ENCODE data around the gene C15orf40.

Gene C15orf40

GRCh38 chr15:83011271-83012075 lies at the start of gene C15orf40:
C15orf40 (minus strand) TSS chr15:83011639; CDS start chr15:83011607, 32 bp downstream.
- TF ChIP-seq EZH2phosphoT487 (IDR thresholded peaks at IDR 0.05; ENCODE audit: low read depth) (no peak), CTCF (IDR thresholded peaks at IDR 0.05; ENCODE audit: low read depth, low read length) (peak; percentile 79)

GRCh38 chr15:83057696-83058376 lies 46.4 kb upstream of the C15orf40 start:
- H3K9me3 ChIP-seq (ENCODE audit: insufficient read depth, low read length) = no peaks in the 10 kb centered on the region
- H3K27me3 ChIP-seq (ENCODE audit: low read depth, low read length) = no peaks in the 10 kb centered on the region
- H3K79me2 ChIP-seq (ENCODE audit: low read length) = peaks cover 91% of the 10 kb centered on the region
- H3K9ac ChIP-seq (ENCODE audit: low read length) = no peak overlapping the region
- H3K4me3 ChIP-seq (ENCODE audit: low read length) = no peak overlapping the region
- peaks cover 53% of the 10 kb centered on the region for H4K20me1 ChIP-seq (ENCODE audit: insufficient read depth, low read length)
- TF ChIP-seq EZH2phosphoT487 (IDR thresholded peaks at IDR 0.05; ENCODE audit: low read depth) (no peak), CTCF (IDR thresholded peaks at IDR 0.05; ENCODE audit: low read depth, low read length) (no peak)
- peaks cover 34% of the 10 kb centered on the region for H3K36me3 ChIP-seq (replicated peaks; ENCODE audit: low read depth, low read length)
- H2AFZ ChIP-seq (ENCODE audit: low read depth, low read length) = no peak overlapping the region
- no peak overlapping the region for H3K27ac ChIP-seq (ENCODE audit: low read length)
- H3K4me1 ChIP-seq (ENCODE audit: low read length) = peaks cover 16% of the 10 kb centered on the region
- no peak overlapping the region for H3K4me2 ChIP-seq (ENCODE audit: low read length)

More at GRCh38 chr15:83011271-83012075, at the start of gene C15orf40:
- Histone ChIP-seq H3K4me3 (ENCODE audit: low read length) (peak within 1 kb of the TSS; percentile 80), H3K36me3 (replicated peaks; ENCODE audit: low read depth, low read length) (peaks cover 23% of the 10 kb centered on the region), H2AFZ (ENCODE audit: low read depth, low read length) (peak within 1 kb of the TSS; percentile 96), H3K9me3 (ENCODE audit: insufficient read depth, low read length) (no peaks in the 10 kb centered on the region), H3K9ac (ENCODE audit: low read length) (peak within 1 kb of the TSS; percentile 88), H3K4me1 (ENCODE audit: low read length) (peaks cover 20% of the 10 kb centered on the region), H4K20me1 (ENCODE audit: insufficient read depth, low read length) (peaks cover 4% of the 10 kb centered on the region; the same call in 1 of the 2 replicates), H3K27ac (ENCODE audit: low read length) (peak within 1 kb of the TSS; percentile 48), H3K79me2 (ENCODE audit: low read length) (peaks cover 30% of the 10 kb centered on the region), H3K4me2 (ENCODE audit: low read length) (peak within 1 kb of the TSS; percentile 94), H3K27me3 (ENCODE audit: low read depth, low read length) (no peaks in the 10 kb centered on the region)

GRCh38 chr15:83057002-83057401 lies 45.6 kb upstream of the C15orf40 start:
- Histone ChIP-seq H3K4me2 (ENCODE audit: low read length) (no peak overlapping the region), H3K79me2 (ENCODE audit: low read length) (peaks cover 87% of the 10 kb centered on the region), H3K27ac (ENCODE audit: low read length) (no peak overlapping the region), H4K20me1 (ENCODE audit: insufficient read depth, low read length) (peaks cover 45% of the 10 kb centered on the region), H3K4me3 (ENCODE audit: low read length) (no peak overlapping the region), H3K9me3 (ENCODE audit: insufficient read depth, low read length) (no peaks in the 10 kb centered on the region), H3K4me1 (ENCODE audit: low read length) (peaks cover 8% of the 10 kb centered on the region), H3K36me3 (replicated peaks; ENCODE audit: low read depth, low read length) (peaks cover 29% of the 10 kb centered on the region), H3K27me3 (ENCODE audit: low read depth, low read length) (no peaks in the 10 kb centered on the region), H3K9ac (ENCODE audit: low read length) (no peak overlapping the region), H2AFZ (ENCODE audit: low read depth, low read length) (no peak overlapping the region)
- TF ChIP-seq EZH2phosphoT487 (IDR thresholded peaks at IDR 0.05; ENCODE audit: low read depth) (no peak), CTCF (IDR thresholded peaks at IDR 0.05; ENCODE audit: low read depth, low read length) (no peak)

GRCh38 chr15:83053151-83053550 lies 41.7 kb upstream of the C15orf40 start:
- Histone ChIP-seq H3K27ac (ENCODE audit: low read length) (no peak overlapping the region), H3K9me3 (ENCODE audit: insufficient read depth, low read length) (no peaks in the 10 kb centered on the region), H3K79me2 (ENCODE audit: low read length) (peaks cover 80% of the 10 kb centered on the region), H3K27me3 (ENCODE audit: low read depth, low read length) (no peaks in the 10 kb centered on the region), H3K4me3 (ENCODE audit: low read length) (no peak overlapping the region), H3K4me1 (ENCODE audit: low read length) (no peaks in the 10 kb centered on the region), H3K9ac (ENCODE audit: low read length) (no peak overlapping the region), H3K4me2 (ENCODE audit: low read length) (no peak overlapping the region), H2AFZ (ENCODE audit: low read depth, low read length) (no peak overlapping the region), H3K36me3 (replicated peaks; ENCODE audit: low read depth, low read length) (peaks cover 41% of the 10 kb centered on the region), H4K20me1 (ENCODE audit: insufficient read depth, low read length) (peaks cover 28% of the 10 kb centered on the region)
- TF ChIP-seq EZH2phosphoT487 (IDR thresholded peaks at IDR 0.05; ENCODE audit: low read depth) (no peak), CTCF (IDR thresholded peaks at IDR 0.05; ENCODE audit: low read depth, low read length) (no peak)
